DOHH2 (cell line): ENCODE measurements around the gene MARK1.
"Not testable (repeated sequence)": the region's sequence is repeated elsewhere in the genome, so short reads cannot be mapped to it uniquely, and the experiment has no call there.

Experiments used
- H3F3A ChIP-seq: fragments of 200-600 bp; sonication (generic), shearing (Covaris generic); 2 replicates; pipeline ENCODE4 v1.6.0; 2016; ENCODE audit warnings: antibody characterized with exemption, mild to moderate bottlenecking; ENCODE audit not compliant: control insufficient read depth, insufficient read depth
- H3K27ac ChIP-seq: fragments of 200-600 bp; sonication (generic); 2 replicates; pipeline ENCODE4 v1.5.1; 2014; ENCODE audit warnings: low read depth, mild to moderate bottlenecking, low read length, moderate library complexity
- H3K27me3 ChIP-seq: fragments of 200-600 bp; sonication (generic); 2 replicates; pipeline ENCODE4 v1.6.1; 2014; ENCODE audit warnings: mild to moderate bottlenecking, low read length, mixed read lengths; ENCODE audit not compliant: control insufficient read depth
- H3K36me3 ChIP-seq: fragments of 200-600 bp; sonication (generic); 2 replicates; pipeline ENCODE4 v1.6.1; 2014; ENCODE audit warnings: mild to moderate bottlenecking, low read length, moderate library complexity, mixed read lengths; ENCODE audit not compliant: control insufficient read depth
- H3K4me1 ChIP-seq: fragments of 200-600 bp; sonication (generic); 2 replicates; pipeline ENCODE4 v1.6.1; 2014; ENCODE audit warnings: mild to moderate bottlenecking, low read length, mixed read lengths; ENCODE audit not compliant: control insufficient read depth
- H3K4me2 ChIP-seq: fragments of 200-600 bp; sonication (generic); 2 replicates; pipeline ENCODE4 v1.6.0; 2014; ENCODE audit warnings: mild to moderate bottlenecking, low read length, moderate library complexity
- H3K4me3 ChIP-seq: fragments of 200-600 bp; sonication (generic); 2 replicates; pipeline ENCODE4 v1.5.1; 2014; ENCODE audit warnings: mild to moderate bottlenecking, low read length, mixed read lengths
- H3K79me2 ChIP-seq: fragments of 200-600 bp; sonication (generic); 2 replicates; pipeline ENCODE4 v1.6.1; 2014; ENCODE audit warnings: mild to moderate bottlenecking, low read length, mixed read lengths; ENCODE audit not compliant: control insufficient read depth
- H3K9me2 ChIP-seq: fragments of 200-600 bp; sonication (generic); replicated peaks from 2 replicates; pipeline ENCODE4 v1.6.1; 2014; ENCODE audit warnings: mild to moderate bottlenecking, low read length, mixed read lengths; ENCODE audit not compliant: control insufficient read depth
- H3K9me3 ChIP-seq: fragments of 200-600 bp; sonication (generic); 2 replicates; pipeline ENCODE4 v1.6.1; 2014; ENCODE audit warnings: antibody characterized with exemption, low read length, mixed read lengths; ENCODE audit not compliant: control insufficient read depth, insufficient read depth
- H4K20me1 ChIP-seq: fragments of 200-600 bp; sonication (generic); 2 replicates; pipeline ENCODE4 v1.6.0; 2014; ENCODE audit warnings: low read depth, mild to moderate bottlenecking, antibody characterized with exemption, low read length, moderate library complexity; ENCODE audit not compliant: control insufficient read depth, insufficient read depth
- CTCF ChIP-seq: fragments of 200-600 bp; sonication (generic); IDR thresholded peaks from one replicate; pipeline ENCODE4 v1.5.1; 2014; ENCODE audit warnings: antibody characterized with exemption, mild to moderate bottlenecking, low read depth, low read length; ENCODE audit not compliant: poor library complexity, severe bottlenecking
- EZH2phosphoT487 ChIP-seq: fragments of 200-600 bp; sonication (generic); IDR thresholded peaks from 2 replicates; pipeline ENCODE4 v1.6.1; 2017; ENCODE audit warnings: borderline replicate concordance, mild to moderate bottlenecking, antibody characterized with exemption, low read length, moderate library complexity, mixed read lengths

MARK1 gene

GRCh38 chr1:220680085-220680687 lies 152.2 kb downstream of the MARK1 start:
- TF ChIP-seq EZH2phosphoT487 (no peak), CTCF (peak; percentile 62)
- Histone ChIP-seq H3K9me3 (no peaks in the 10 kb centered on the region), H3K79me2 (no peaks in the 10 kb centered on the region), H3K4me2 (no peak overlapping the region), H4K20me1 (no peaks in the 10 kb centered on the region), H3K27ac (no peak overlapping the region), H3K4me3 (no peak overlapping the region), H3K9me2 (no peaks in the 10 kb centered on the region), H3K36me3 (no peaks in the 10 kb centered on the region), H3K4me1 (no peaks in the 10 kb centered on the region), H3K27me3 (no peaks in the 10 kb centered on the region; the same call in 1 of the 2 replicates), H3F3A (no peaks in the 10 kb centered on the region)

- no peaks in the 10 kb centered on the region for H3F3A ChIP-seq
- no peak overlapping the region for H3K27ac ChIP-seq
- H3K9me3 ChIP-seq: no peaks in the 10 kb centered on the region
- no peak overlapping the region for H3K4me3 ChIP-seq
- no peaks in the 10 kb centered on the region for H3K9me2 ChIP-seq
- H3K27me3 ChIP-seq: no peaks in the 10 kb centered on the region; the same call in 1 of the 2 replicates
- no peak for TF ChIP-seq CTCF
- TF ChIP-seq EZH2phosphoT487: no peak
- no peak overlapping the region for H3K4me2 ChIP-seq
- H4K20me1 ChIP-seq: no peaks in the 10 kb centered on the region
- no peaks in the 10 kb centered on the region for H3K4me1 ChIP-seq
- H3K36me3 ChIP-seq: no peaks in the 10 kb centered on the region
- H3K79me2 ChIP-seq: no peaks in the 10 kb centered on the region
These were observed 153.4 kb downstream of the MARK1 start for GRCh38 chr1:220681220-220681880.

- H3K4me2 ChIP-seq: no peak overlapping the region
- H3K36me3 ChIP-seq: no peaks in the 10 kb centered on the region
- H3K9me3 ChIP-seq: no peaks in the 10 kb centered on the region
- no peaks in the 10 kb centered on the region for H3K79me2 ChIP-seq
- H3K4me3 ChIP-seq: no peak overlapping the region
- H3K27ac ChIP-seq: no peak overlapping the region
- H4K20me1 ChIP-seq: no peaks in the 10 kb centered on the region
- no peaks in the 10 kb centered on the region; the same call in 1 of the 2 replicates for H3K27me3 ChIP-seq
- TF ChIP-seq EZH2phosphoT487 (no peak), CTCF (no peak)
- H3K9me2 ChIP-seq: no peaks in the 10 kb centered on the region
- no peaks in the 10 kb centered on the region for H3F3A ChIP-seq
- H3K4me1 ChIP-seq: no peaks in the 10 kb centered on the region
These were observed 155.1 kb downstream of the MARK1 start for GRCh38 chr1:220682901-220683576.

GRCh38 chr1:220683716-220684115 lies 155.8 kb downstream of the MARK1 start:
- H3K4me3 ChIP-seq, H3K27ac ChIP-seq, H3K27me3 ChIP-seq, H3F3A ChIP-seq, H3K4me2 ChIP-seq, H4K20me1 ChIP-seq, H3K9me2 ChIP-seq, H3K36me3 ChIP-seq, H3K4me1 ChIP-seq, H3K9me3 ChIP-seq, H3K79me2 ChIP-seq: not testable (repeated sequence)
